SU-DHL-6 (cell line): ENCODE measurements around the gene ZFP36L2.

Source experiments
- H2AFZ ChIP-seq: fragments of 200-600 bp; sonication (generic); 2 replicates; pipeline ENCODE4 v1.6.1; 2014; ENCODE audit warnings: low read depth, mild to moderate bottlenecking, moderate library complexity, mixed read lengths, antibody characterized with exemption, low read length; ENCODE audit not compliant: severe bottlenecking
- H3F3A ChIP-seq: fragments of 200-600 bp; shearing (Covaris generic); 2 replicates; pipeline ENCODE4 v1.6.0; 2016; ENCODE audit warnings: antibody characterized with exemption, mild to moderate bottlenecking; ENCODE audit not compliant: insufficient read depth
- H3K27ac ChIP-seq: fragments of 200-600 bp; sonication (generic); 2 replicates; pipeline ENCODE4 v1.5.1; 2016; ENCODE audit warnings: low read depth, mild to moderate bottlenecking, low read length, moderate library complexity, mixed read lengths
- H3K27me3 ChIP-seq: fragments of 200-600 bp; sonication (generic), shearing (Covaris generic); 2 replicates; pipeline ENCODE4 v1.6.0; 2014; ENCODE audit warnings: mild to moderate bottlenecking, low read length
- H3K36me3 ChIP-seq: fragments of 200-600 bp; sonication (generic); 2 replicates; pipeline ENCODE4 v1.6.1; 2014; ENCODE audit warnings: mild to moderate bottlenecking, low read length, mixed read lengths
- H3K4me2 ChIP-seq: fragments of 300-600, 200-600 bp; shearing (Covaris generic), sonication (generic); 2 replicates; pipeline ENCODE4 v1.6.0; 2014; ENCODE audit warnings: low read length, low read depth, mild to moderate bottlenecking; ENCODE audit not compliant: poor library complexity, severe bottlenecking
- H3K4me3 ChIP-seq: fragments of 200-600 bp; sonication (generic); 2 replicates; pipeline ENCODE4 v1.5.1; 2014; ENCODE audit warnings: antibody characterized with exemption, low read length, mild to moderate bottlenecking, mixed read lengths; ENCODE audit not compliant: insufficient read depth, poor library complexity, severe bottlenecking
- H3K79me2 ChIP-seq: fragments of 200-600 bp; sonication (generic); 2 replicates; pipeline ENCODE4 v1.6.1; 2014; ENCODE audit warnings: mild to moderate bottlenecking, low read length, moderate library complexity; ENCODE audit not compliant: insufficient read depth
- H3K9ac ChIP-seq: fragments of 200-600 bp; sonication (generic); 2 replicates; pipeline ENCODE4 v1.7.0; 2014; ENCODE audit warnings: mild to moderate bottlenecking, low read length
- H3K9me2 ChIP-seq: fragments of 200-600 bp; sonication (generic); replicated peaks from 2 replicates; pipeline ENCODE4 v1.6.1; 2014; ENCODE audit warnings: low read length; ENCODE audit not compliant: insufficient read depth
- H3K9me3 ChIP-seq: fragments of 200-600 bp; sonication (generic); 2 replicates; pipeline ENCODE4 v1.6.1; 2014; ENCODE audit warnings: low read length, mixed read lengths; ENCODE audit not compliant: insufficient read depth
- H4K20me1 ChIP-seq: fragments of 200-600 bp; sonication (generic); 2 replicates; pipeline ENCODE4 v1.6.1; 2014; ENCODE audit warnings: low read depth, mild to moderate bottlenecking, antibody characterized with exemption, low read length, moderate library complexity, mixed read lengths
- EZH2phosphoT487 ChIP-seq: fragments of 200-600 bp; sonication (generic), shearing (Covaris generic); conservative IDR thresholded peaks from 2 replicates; pipeline ENCODE4 v1.6.1; 2018; ENCODE audit warnings: mild to moderate bottlenecking, antibody characterized with exemption, low read length, moderate library complexity, mixed read lengths
- TF ChIP-seq, protein P1 (sequence below): fragments of 200-600 bp; sonication (generic); IDR thresholded peaks from one replicate; pipeline ENCODE4 v1.5.1; 2017; ENCODE audit warnings: antibody characterized with exemption, mild to moderate bottlenecking, low read length, moderate library complexity; ENCODE audit not compliant: insufficient read depth, poor library complexity, severe bottlenecking

The ZFP36L2 gene

DNA sequence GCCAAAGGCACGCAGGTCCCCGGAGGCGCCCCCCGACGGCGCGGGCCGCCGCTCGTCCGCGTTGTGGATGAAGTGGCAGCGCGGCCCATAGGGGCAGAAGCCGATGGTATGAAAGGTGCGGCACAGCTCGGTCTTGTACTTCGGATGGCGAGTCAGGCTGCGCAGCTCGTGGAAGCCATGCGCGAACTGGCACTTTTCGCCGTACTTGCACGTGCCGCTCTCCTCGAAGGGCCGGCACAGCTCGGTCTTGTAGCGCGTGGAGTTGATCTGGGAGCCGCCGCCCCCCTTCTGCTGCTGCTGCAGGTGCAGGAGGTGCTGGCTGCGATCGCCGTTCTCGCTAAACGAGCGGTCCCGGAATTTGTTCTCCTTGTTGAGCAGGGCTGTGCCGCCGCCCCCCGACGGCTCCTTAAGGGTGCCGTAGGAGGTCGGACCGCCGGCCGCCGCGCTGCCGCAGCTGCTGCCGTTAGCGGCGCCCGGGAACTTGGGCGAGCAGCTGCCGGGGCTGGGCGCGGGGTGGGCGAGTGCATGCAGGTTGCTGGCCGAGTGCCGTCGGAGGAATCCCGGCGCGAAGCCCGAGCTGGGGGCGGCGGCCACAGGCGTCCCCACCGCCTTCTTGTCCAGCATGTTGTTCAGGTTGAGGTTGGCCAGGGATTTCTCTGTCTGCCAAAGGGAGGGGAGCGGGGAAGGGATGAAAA lies 1.2 kb downstream of the ZFP36L2 start:
- Histone ChIP-seq H3K4me3 (peak overlapping the region; percentile 85), H3K27me3 (no peaks in the 10 kb centered on the region), H3K27ac (peak overlapping the region; percentile 97), H3K4me2 (peak overlapping the region; percentile 76), H3K9me2 (no peaks in the 10 kb centered on the region), H3K9me3 (no peaks in the 10 kb centered on the region), H3K36me3 (peaks cover 17% of the 10 kb centered on the region), H3F3A (peaks cover 61% of the 10 kb centered on the region), H4K20me1 (peaks cover 11% of the 10 kb centered on the region), H3K9ac (peak overlapping the region; percentile 99), H3K79me2 (peaks cover 47% of the 10 kb centered on the region), H2AFZ (no peak overlapping the region)
- TF ChIP-seq, protein P1, sequence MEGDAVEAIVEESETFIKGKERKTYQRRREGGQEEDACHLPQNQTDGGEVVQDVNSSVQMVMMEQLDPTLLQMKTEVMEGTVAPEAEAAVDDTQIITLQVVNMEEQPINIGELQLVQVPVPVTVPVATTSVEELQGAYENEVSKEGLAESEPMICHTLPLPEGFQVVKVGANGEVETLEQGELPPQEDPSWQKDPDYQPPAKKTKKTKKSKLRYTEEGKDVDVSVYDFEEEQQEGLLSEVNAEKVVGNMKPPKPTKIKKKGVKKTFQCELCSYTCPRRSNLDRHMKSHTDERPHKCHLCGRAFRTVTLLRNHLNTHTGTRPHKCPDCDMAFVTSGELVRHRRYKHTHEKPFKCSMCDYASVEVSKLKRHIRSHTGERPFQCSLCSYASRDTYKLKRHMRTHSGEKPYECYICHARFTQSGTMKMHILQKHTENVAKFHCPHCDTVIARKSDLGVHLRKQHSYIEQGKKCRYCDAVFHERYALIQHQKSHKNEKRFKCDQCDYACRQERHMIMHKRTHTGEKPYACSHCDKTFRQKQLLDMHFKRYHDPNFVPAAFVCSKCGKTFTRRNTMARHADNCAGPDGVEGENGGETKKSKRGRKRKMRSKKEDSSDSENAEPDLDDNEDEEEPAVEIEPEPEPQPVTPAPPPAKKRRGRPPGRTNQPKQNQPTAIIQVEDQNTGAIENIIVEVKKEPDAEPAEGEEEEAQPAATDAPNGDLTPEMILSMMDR, result no peak
- no peak for TF ChIP-seq EZH2phosphoT487

DNA sequence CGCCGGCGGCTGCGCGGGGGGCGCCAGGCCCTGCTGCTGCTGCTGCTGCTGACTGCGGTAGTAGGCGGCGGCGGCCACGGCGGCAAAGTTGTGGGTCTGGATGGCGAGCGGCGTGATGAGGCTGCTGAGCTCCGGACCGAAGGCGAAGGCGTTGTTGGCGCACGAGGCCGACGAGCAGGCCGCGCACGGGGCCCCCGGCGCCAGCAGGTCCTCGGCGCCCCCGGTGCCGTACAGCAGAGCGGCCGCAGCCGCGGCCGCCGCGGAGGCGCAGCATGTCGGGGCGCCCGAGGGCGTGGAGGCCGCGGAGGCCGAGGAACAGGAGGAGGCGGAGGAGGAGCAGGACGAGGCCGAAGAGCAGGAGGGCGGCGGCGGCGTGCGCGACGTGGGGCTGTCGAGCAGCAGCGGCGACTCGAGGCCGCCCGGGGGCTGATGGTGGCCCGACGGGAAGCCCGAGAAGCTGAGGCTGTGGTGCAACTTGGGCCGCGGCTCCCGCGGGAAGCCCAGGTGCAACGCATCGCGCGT lies 1.8 kb downstream of the ZFP36L2 start:
- Histone ChIP-seq H4K20me1 (peaks cover 11% of the 10 kb centered on the region), H3K36me3 (peaks cover 17% of the 10 kb centered on the region), H3K9me2 (no peaks in the 10 kb centered on the region), H3K4me2 (peak overlapping the region; percentile 76), H3K4me3 (peak overlapping the region; percentile 85), H3F3A (peaks cover 64% of the 10 kb centered on the region), H3K9me3 (no peaks in the 10 kb centered on the region), H3K27me3 (no peaks in the 10 kb centered on the region), H2AFZ (no peak overlapping the region), H3K27ac (peak overlapping the region; percentile 97), H3K9ac (peak overlapping the region; percentile 99), H3K79me2 (peaks cover 47% of the 10 kb centered on the region)
- no peak for TF ChIP-seq EZH2phosphoT487
- TF ChIP-seq, protein P1, result peak; percentile 6

DNA sequence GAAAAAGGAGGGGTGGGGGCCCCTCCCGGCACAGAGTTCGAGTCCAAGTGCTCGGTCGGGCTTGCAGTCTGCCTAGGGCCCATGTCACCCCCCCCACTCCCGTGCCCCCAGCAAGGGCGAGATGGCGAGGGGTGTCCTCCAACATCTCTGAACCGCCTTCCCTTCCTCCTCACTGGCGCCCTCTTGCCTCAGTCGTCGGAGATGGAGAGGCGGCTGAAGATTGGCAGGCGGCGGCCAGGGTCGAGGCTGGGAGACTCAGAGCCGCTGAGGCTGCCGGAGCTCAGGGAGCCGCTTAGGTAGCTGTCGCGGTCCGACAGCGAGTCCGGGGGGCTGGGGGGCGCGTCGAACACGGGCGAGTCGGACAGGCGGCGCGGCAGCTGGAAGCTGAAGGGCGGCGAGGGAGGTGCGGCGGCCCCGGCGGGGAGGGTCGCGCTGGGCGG lies 2.3 kb downstream of the ZFP36L2 start:
- TF ChIP-seq, protein P1, result no peak
- TF ChIP-seq EZH2phosphoT487, result no peak
- H4K20me1 ChIP-seq, result peaks cover 11% of the 10 kb centered on the region
- peaks cover 66% of the 10 kb centered on the region for H3F3A ChIP-seq
- H3K27me3 ChIP-seq, result no peaks in the 10 kb centered on the region
- peaks cover 47% of the 10 kb centered on the region for H3K79me2 ChIP-seq
- H3K4me2 ChIP-seq, result peak overlapping the region; percentile 76
- peaks cover 17% of the 10 kb centered on the region for H3K36me3 ChIP-seq
- peak overlapping the region; percentile 99 for H3K9ac ChIP-seq
- peak overlapping the region; percentile 85 for H3K4me3 ChIP-seq
- H3K9me3 ChIP-seq, result no peaks in the 10 kb centered on the region
- no peaks in the 10 kb centered on the region for H3K9me2 ChIP-seq
- peak overlapping the region; percentile 97 for H3K27ac ChIP-seq
- no peak overlapping the region for H2AFZ ChIP-seq
